Astrocyte (in vitro differentiated cells and primary cell): ENCODE measurements around the gene CDC20.

Experiments
- CTCF ChIP-seq: IDR thresholded peaks from 2 replicates; pipeline ENCODE4 v1.5.1; 2011; ENCODE audit warnings: low read depth, mild to moderate bottlenecking, inconsistent platforms, low read length, moderate library complexity; ENCODE audit not compliant: insufficient read depth
- EZH2 ChIP-seq: IDR thresholded peaks from 2 replicates; pipeline ENCODE4 v1.6.1; 2012; ENCODE audit warnings: mild to moderate bottlenecking, low read length, inconsistent platforms; ENCODE audit not compliant: insufficient read depth

DNA sequence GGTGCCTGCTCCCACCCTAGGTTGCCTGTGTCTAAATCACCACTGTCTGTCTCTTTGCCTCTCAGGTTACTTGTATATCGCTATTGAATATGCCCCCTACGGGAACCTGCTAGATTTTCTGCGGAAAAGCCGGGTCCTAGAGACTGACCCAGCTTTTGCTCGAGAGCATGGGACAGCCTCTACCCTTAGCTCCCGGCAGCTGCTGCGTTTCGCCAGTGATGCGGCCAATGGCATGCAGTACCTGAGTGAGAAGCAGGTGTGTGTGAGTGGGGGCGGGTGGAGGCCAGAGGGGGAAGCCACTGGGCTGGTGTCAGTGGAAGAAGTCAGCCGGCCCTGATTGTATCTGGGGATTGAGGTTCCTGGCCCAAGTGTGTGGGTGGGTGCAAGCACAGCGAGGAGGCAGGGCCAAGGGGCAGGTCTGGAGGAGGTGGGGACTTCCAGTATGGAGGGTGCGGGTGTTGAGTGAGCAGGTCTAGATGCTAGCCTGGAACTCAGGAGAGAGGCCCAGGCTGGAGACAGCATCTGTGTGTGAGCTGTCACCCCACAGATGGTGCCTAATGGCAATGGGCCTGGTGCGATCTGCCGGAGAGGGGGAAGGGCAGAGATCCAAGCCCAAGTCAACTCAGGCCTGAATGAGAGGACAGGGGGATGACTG is 40.8 kb upstream of the CDC20 start:
- no peak for TF ChIP-seq CTCF
- TF ChIP-seq EZH2 = no peak
